ENCODE results near the gene C7. TPM values are rescaled to one million over a fixed set of nuclear protein-coding genes. Genes with fewer than 3 reads are reported as not detected.
A peak's percentile ranks its signal among the peaks of the same experiment; 100 is the strongest.
"Not testable (repeated sequence)": the region's sequence is repeated elsewhere in the genome, so short reads cannot be mapped to it uniquely, and the experiment has no call there.

Gene C7
- total RNA-seq, 2 donors from 2014 or later: 176 to 687 TPM

GRCh38 chr5:40873286-40873880 lies 35.9 kb upstream of the C7 start:
- H3K4me3 ChIP-seq: no peak overlapping the region

DNA sequence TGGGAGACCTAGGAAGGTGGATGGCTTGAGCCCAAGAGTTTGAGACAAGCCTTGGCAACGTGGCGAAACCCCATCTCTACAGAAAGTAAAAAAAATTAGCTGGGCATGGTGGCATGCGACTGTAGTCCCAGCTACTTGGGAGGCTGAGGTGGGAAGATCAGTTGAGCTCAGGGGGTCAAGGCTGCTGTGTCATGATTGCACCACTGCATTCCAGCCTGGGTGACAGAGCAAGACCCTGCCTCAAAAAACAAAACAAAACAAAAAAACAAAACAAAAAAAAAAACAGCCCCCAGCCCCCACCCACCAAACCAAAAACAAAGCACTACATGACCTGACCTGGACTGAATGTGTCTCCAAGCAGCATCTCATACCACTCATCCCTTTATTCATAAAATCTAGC lies 33.3 kb upstream of the C7 start:
- H3K4me1 ChIP-seq: peaks cover 0 to 3% of the 10 kb centered on the region in 2 donors
- H3K27ac ChIP-seq: no peak overlapping the region
- no peaks in the 10 kb centered on the region for H3K9me3 ChIP-seq
- no peak overlapping the region for H3K4me3 ChIP-seq
- no peaks in the 10 kb centered on the region for H3K27me3 ChIP-seq
- TF ChIP-seq, protein P1, sequence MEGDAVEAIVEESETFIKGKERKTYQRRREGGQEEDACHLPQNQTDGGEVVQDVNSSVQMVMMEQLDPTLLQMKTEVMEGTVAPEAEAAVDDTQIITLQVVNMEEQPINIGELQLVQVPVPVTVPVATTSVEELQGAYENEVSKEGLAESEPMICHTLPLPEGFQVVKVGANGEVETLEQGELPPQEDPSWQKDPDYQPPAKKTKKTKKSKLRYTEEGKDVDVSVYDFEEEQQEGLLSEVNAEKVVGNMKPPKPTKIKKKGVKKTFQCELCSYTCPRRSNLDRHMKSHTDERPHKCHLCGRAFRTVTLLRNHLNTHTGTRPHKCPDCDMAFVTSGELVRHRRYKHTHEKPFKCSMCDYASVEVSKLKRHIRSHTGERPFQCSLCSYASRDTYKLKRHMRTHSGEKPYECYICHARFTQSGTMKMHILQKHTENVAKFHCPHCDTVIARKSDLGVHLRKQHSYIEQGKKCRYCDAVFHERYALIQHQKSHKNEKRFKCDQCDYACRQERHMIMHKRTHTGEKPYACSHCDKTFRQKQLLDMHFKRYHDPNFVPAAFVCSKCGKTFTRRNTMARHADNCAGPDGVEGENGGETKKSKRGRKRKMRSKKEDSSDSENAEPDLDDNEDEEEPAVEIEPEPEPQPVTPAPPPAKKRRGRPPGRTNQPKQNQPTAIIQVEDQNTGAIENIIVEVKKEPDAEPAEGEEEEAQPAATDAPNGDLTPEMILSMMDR (IDR thresholded peaks at IDR 0.05): no peak
- no peaks in the 10 kb centered on the region for H3K36me3 ChIP-seq
- no peak for DNase-seq (ENCODE audit: low spot score)

More at GRCh38 chr5:40873286-40873880, 35.9 kb upstream of the C7 start:
- Histone ChIP-seq H3K9me3 (no peaks in the 10 kb centered on the region), H3K27me3 (no peaks in the 10 kb centered on the region), H3K36me3 (no peaks in the 10 kb centered on the region), H3K27ac (no peak overlapping the region), H3K4me1 (no peaks in the 10 kb centered on the region)
- no peak for DNase-seq (ENCODE audit: low spot score)
- TF ChIP-seq, protein P1 (IDR thresholded peaks at IDR 0.05): no peak

- TF ChIP-seq, protein P1 (IDR thresholded peaks at IDR 0.05): no peak
- Histone ChIP-seq H3K4me3 (no peak overlapping the region), H3K4me1 (peaks cover 0 to 3% of the 10 kb centered on the region in 2 donors)
Measured at GRCh38 chr5:40877371-40877988, 31.8 kb upstream of the C7 start.

DNA sequence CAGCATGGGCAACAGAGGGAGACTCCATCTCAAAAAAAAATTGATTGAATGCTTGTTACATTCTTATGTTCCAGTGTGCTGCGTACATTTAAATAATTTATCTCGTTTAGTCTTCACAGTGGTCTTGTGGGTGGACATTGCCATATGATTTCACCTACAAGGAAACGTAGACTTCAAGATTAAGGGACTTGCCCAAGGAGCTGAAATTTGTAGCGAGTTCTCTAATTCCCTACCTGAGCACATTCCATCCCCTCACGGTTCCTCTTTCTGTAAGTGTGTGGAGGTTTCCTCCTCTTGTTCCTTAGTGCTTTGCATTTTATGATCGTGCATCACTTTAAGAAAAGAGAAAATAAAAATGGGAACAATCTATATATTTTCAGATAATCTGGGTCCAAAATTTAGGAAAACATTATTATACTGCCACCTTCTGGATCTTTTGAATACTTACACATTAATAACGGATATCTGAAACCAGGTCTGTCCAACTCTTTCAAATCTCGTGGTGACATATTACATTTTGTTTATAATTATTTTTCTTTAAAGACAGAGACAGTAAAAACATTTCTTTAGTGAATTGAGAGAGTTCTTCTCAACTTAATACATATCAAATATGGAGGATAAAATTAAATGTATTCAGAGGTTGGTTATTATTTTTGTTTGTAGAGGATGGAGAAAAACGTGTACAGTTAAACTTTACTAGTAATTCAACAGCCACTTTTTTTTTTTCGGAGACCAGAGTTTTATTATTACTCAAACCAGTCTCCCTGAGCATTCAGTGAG lies 29.9 kb upstream of the C7 start:
- no peak overlapping the region for H3K27ac ChIP-seq
- TF ChIP-seq, protein P1 (IDR thresholded peaks at IDR 0.05): peak; percentile 42 to 67
- H3K4me1 ChIP-seq: peaks cover 0 to 3% of the 10 kb centered on the region in 2 donors
- H3K36me3 ChIP-seq: no peaks in the 10 kb centered on the region
- H3K27me3 ChIP-seq: no peaks in the 10 kb centered on the region
- no peak for DNase-seq (ENCODE audit: low spot score)
- H3K9me3 ChIP-seq: no peaks in the 10 kb centered on the region
- no peak overlapping the region for H3K4me3 ChIP-seq

More at GRCh38 chr5:40877371-40877988, 31.8 kb upstream of the C7 start:
- no peak for DNase-seq (ENCODE audit: low spot score)
- Histone ChIP-seq H3K27me3 (no peaks in the 10 kb centered on the region), H3K9me3 (no peaks in the 10 kb centered on the region), H3K36me3 (no peaks in the 10 kb centered on the region), H3K27ac (no peak overlapping the region)

- Histone ChIP-seq H3K36me3 (no peaks in the 10 kb centered on the region), H3K27ac (no peak overlapping the region), H3K9me3 (no peaks in the 10 kb centered on the region), H3K27me3 (no peaks in the 10 kb centered on the region), H3K4me1 (peaks cover 0 to 3% of the 10 kb centered on the region in 2 donors), H3K4me3 (no peak overlapping the region)
- TF ChIP-seq, protein P1 (IDR thresholded peaks at IDR 0.05): no peak
- DNase-seq (ENCODE audit: low spot score): no peak
Measured at GRCh38 chr5:40882291-40882690, 27.0 kb upstream of the C7 start.

- not testable (repeated sequence) for H3K27me3 ChIP-seq; H3K4me1 ChIP-seq; DNase-seq (ENCODE audit: low spot score); H3K4me3 ChIP-seq; H3K27ac ChIP-seq; H3K36me3 ChIP-seq; H3K9me3 ChIP-seq
Measured at GRCh38 chr5:40883051-40883450, 26.2 kb upstream of the C7 start.

GRCh38 chr5:40895440-40896425 lies 13.6 kb upstream of the C7 start:
- H3K36me3 ChIP-seq; H3K4me1 ChIP-seq; DNase-seq (ENCODE audit: low spot score); H3K9me3 ChIP-seq; H3K4me3 ChIP-seq; H3K27ac ChIP-seq; H3K27me3 ChIP-seq: not testable (repeated sequence)
